Stomach (tissue), 9 donors: ENCODE data around the gene ADAMTS16. TPM values are rescaled to one million over a fixed set of nuclear protein-coding genes. Genes with fewer than 3 reads are reported as not detected.

Source experiments
- DNase-seq, 2 donors: peaks; one replicate each; pipeline versions ENCODE4 v3.0.0 to v3.0.0-alpha.2; 2013 to 2019
- H3K27ac ChIP-seq, 5 donors: fragments of 200-600 bp in 4 of 5; sonication (generic) in 4 of 5; one replicate each; pipeline ENCODE4 v1.5.1; 2013 to 2019; ENCODE audit warnings: mild to moderate bottlenecking in 1 of 5, moderate library complexity in 1 of 5
- H3K27me3 ChIP-seq, 3 donors: fragments of 200-600 bp; sonication (generic); one replicate each; pipeline ENCODE4 v1.5.1; 2017 to 2019; ENCODE audit warnings: mixed run types in 1 of 3
- H3K36me3 ChIP-seq, 4 donors: fragments of 200-600 bp; sonication (generic); 1 replicate in 3 of 4; 2 replicates in 1 of 4; pipeline ENCODE4 v1.5.1; 2016 to 2019
- H3K4me1 ChIP-seq, 4 donors: fragments of 200-600 bp; sonication (generic); one replicate each; pipeline ENCODE4 v1.5.1; 2016 to 2019
- H3K4me3 ChIP-seq, 4 donors: fragments of 200-600 bp; sonication (generic) in 3 of 4; one replicate each; pipeline ENCODE4 v1.5.1; 2016 to 2019; ENCODE audit warnings: mild to moderate bottlenecking in 1 of 4
- H3K9me3 ChIP-seq, 4 donors: fragments of 200-600 bp; sonication (generic); one replicate each; pipeline ENCODE4 v1.5.1; 2016 to 2019
- CTCF ChIP-seq, 7 experiments: fragments of 450-650 bp in 4 of 7; fragments of 200-600 bp in 3 of 7; sonication (generic) in 3 of 7; IDR thresholded peaks; one replicate each; pipeline ENCODE4 v1.5.1; 2016 to 2019; ENCODE audit warnings: antibody characterized with exemption in 7 of 7, control low read depth in 2 of 7, mild to moderate bottlenecking in 1 of 7
- EP300 ChIP-seq: sonication (generic); formaldehyde crosslinking; IDR thresholded peaks from one replicate; pipeline ENCODE4 v1.6.1; 2017; ENCODE audit warnings: antibody characterized with exemption
- POLR2A ChIP-seq, 4 donors: fragments of 450-650 bp; IDR thresholded peaks; one replicate each; pipeline ENCODE4 v1.6.1; 2016; ENCODE audit warnings: antibody characterized with exemption in 4 of 4, control low read depth in 2 of 4, mild to moderate bottlenecking in 1 of 4, moderate library complexity in 1 of 4
- POLR2AphosphoS5 ChIP-seq, 3 donors: sonication (generic); formaldehyde crosslinking; IDR thresholded peaks; one replicate each; pipeline ENCODE4 v1.6.1; 2016; ENCODE audit warnings: antibody characterized with exemption in 3 of 3
- WGBS, 5 donors: extraction: QIAGEN DNeasy Blood & Tissue Kit in 3 of 5; methylation state at CpG; one replicate each; pipeline versions ENCODE4 v1.1.5 to v1.1.7; 2013 to 2018; 5-methylcytosine and 5-hydroxymethylcytosine counted together
- intact Hi-C: fragments of 100-400 bp; cut with DNase I; formaldehyde crosslinking; loops from one replicate; pipeline ENCODE4 v1.15.1; 2023; ENCODE audit warnings: low total_unique reads
- polyA plus RNA-seq, 3 donors: library from polyadenylated mRNA; stranded (reverse); fragments of 200-250 nt; gene quantifications; one replicate each; pipeline ENCODE4 v1.2.3, GENCODE V29; 2013
- total RNA-seq, 5 donors: library from RNA; depleted of rRNA; stranded (reverse); fragments of >200 nt; gene quantifications; one replicate each; pipeline versions ENCODE4 v1.1.0 to v1.2.3, GENCODE V29; 2014 to 2016
- donor health status: healthy with polysubstance abuse.
- donor health status: Bipolar disorder and iron deficiency.
- donor health status: healthy.

The ADAMTS16 gene
- total and polyA plus RNA-seq, 8 donors = 0.29 to 12.7 TPM; not detected in 6

- Histone ChIP-seq H3K27ac (peak overlapping the region in 1 of 5 donors; percentile 21), H3K36me3 (no peaks in the 10 kb centered on the region), H3K4me1 (peaks cover 0 to 3% (median 0%) of the 10 kb centered on the region in 4 donors), H3K27me3 (no peaks in the 10 kb centered on the region), H3K4me3 (no peak overlapping the region), H3K9me3 (no peaks in the 10 kb centered on the region)
- 96 to 98% (median 97%) methylated on average over 4 of the region's 4 CpGs for WGBS, 5 donors
- TF ChIP-seq EP300 (no peak), POLR2AphosphoS5 (IDR thresholded peaks at IDR 0.05) (no peak), POLR2A (IDR thresholded peaks at IDR 0.05) (no peak), CTCF (IDR thresholded peaks at IDR 0.05) (no peak)
- intact Hi-C loops = no loop called here
- DNase-seq = no peak
Measured at GRCh38 chr5:5339257-5339656, 199.1 kb downstream of the ADAMTS16 start.

GRCh38 chr5:5340206-5340729, 200.1 kb downstream of the ADAMTS16 start:
- H3K36me3 ChIP-seq = no peaks in the 10 kb centered on the region
- WGBS, 5 donors = 58 to 70% (median 65%) methylated on average over 15 of the region's 15 CpGs
- no peak overlapping the region for H3K4me3 ChIP-seq
- TF ChIP-seq POLR2A (IDR thresholded peaks at IDR 0.05) (no peak), EP300 (no peak), POLR2AphosphoS5 (IDR thresholded peaks at IDR 0.05) (peak in 1 of 3 donors; percentile 38), CTCF (IDR thresholded peaks at IDR 0.05) (peak in 1 of 7 experiments; percentile 11)
- DNase-seq = peak; percentile 28 to 79
- H3K27me3 ChIP-seq = no peaks in the 10 kb centered on the region
- H3K4me1 ChIP-seq = peaks cover 0 to 5% (median 0%) of the 10 kb centered on the region in 4 donors
- intact Hi-C loops = no loop called here
- peak overlapping the region in 4 of 5 donors; percentile 21 to 67 (median 34) for H3K27ac ChIP-seq
- H3K9me3 ChIP-seq = no peaks in the 10 kb centered on the region

GRCh38 chr5:5341531-5342292, 201.6 kb downstream of the ADAMTS16 start:
- Histone ChIP-seq H3K27ac (peak overlapping the region in 1 of 5 donors; percentile 21), H3K36me3 (no peaks in the 10 kb centered on the region), H3K27me3 (no peaks in the 10 kb centered on the region), H3K4me3 (no peak overlapping the region), H3K9me3 (no peaks in the 10 kb centered on the region), H3K4me1 (peaks cover 0 to 5% (median 0%) of the 10 kb centered on the region in 4 donors)
- DNase-seq = no peak
- intact Hi-C loops = no loop called here
- TF ChIP-seq CTCF (IDR thresholded peaks at IDR 0.05) = no peak
- no peak for TF ChIP-seq POLR2A (IDR thresholded peaks at IDR 0.05)
- TF ChIP-seq EP300 = no peak
- TF ChIP-seq POLR2AphosphoS5 (IDR thresholded peaks at IDR 0.05) = no peak
- WGBS, 5 donors = 77 to 91% (median 85%) methylated on average over 10 of the region's 10 CpGs

- Histone ChIP-seq H3K36me3 (no peaks in the 10 kb centered on the region), H3K27ac (no peak overlapping the region)
- TF ChIP-seq CTCF (IDR thresholded peaks at IDR 0.05) (no peak), EP300 (no peak), POLR2A (IDR thresholded peaks at IDR 0.05) (no peak), POLR2AphosphoS5 (IDR thresholded peaks at IDR 0.05) (no peak)
Measured at GRCh38 chr5:5342784-5343183, 202.7 kb downstream of the ADAMTS16 start.

More at GRCh38 chr5:5342784-5343183, 202.7 kb downstream of the ADAMTS16 start:
- intact Hi-C loops = no loop called here
- Histone ChIP-seq H3K4me1 (peaks cover 0 to 5% (median 0%) of the 10 kb centered on the region in 4 donors), H3K4me3 (no peak overlapping the region), H3K27me3 (no peaks in the 10 kb centered on the region), H3K9me3 (no peaks in the 10 kb centered on the region)
- no peak for DNase-seq
